ENCODE data around the gene RNF144A. TPM values are rescaled to one million over a fixed set of nuclear protein-coding genes. Genes with fewer than 3 reads are reported as not detected.

RNF144A gene
- total RNA-seq, 1 experiment from 2014 or later, result 3.0 TPM

GRCh38 chr2:6931753-6932152, 14.5 kb downstream of the RNF144A start:
- H3K36me3 ChIP-seq (ENCODE audit: control insufficient read depth, insufficient read depth, low read length), result no peaks in the 10 kb centered on the region
- Mint-ChIP-seq H3K27me3 (ENCODE audit: insufficient read depth, unreplicated experiment) (no peaks in the 10 kb centered on the region), H3K4me1 (ENCODE audit: low read depth, unreplicated experiment) (no peaks in the 10 kb centered on the region), H3K27ac (ENCODE audit: unreplicated experiment) (no peak overlapping the region), H3K36me3 (ENCODE audit: insufficient read depth, unreplicated experiment) (no peaks in the 10 kb centered on the region), H3K9me3 (ENCODE audit: unreplicated experiment) (no peaks in the 10 kb centered on the region), H3K4me3 (ENCODE audit: unreplicated experiment) (no peak overlapping the region)
- no peaks in the 10 kb centered on the region for H3K27me3 ChIP-seq (replicated peaks; ENCODE audit: control insufficient read depth, insufficient read depth, low read length)
- H3K9me3 ChIP-seq, result no peaks in the 10 kb centered on the region
- TF ChIP-seq CTCF (IDR thresholded peaks at IDR 0.05; ENCODE audit: insufficient read depth in 1 of 2, low read depth in 1 of 2, low read length in 1 of 2, severe bottlenecking in 1 of 2, unreplicated experiment in 1 of 2), result no peak
- no peaks in the 10 kb centered on the region for H3K4me1 ChIP-seq
- POLR2A ChIA-PET, result no interaction called here
- CTCF ChIA-PET, result no interaction called here
- DNase-seq, result no peak
- intact Hi-C loops (cut with micrococcal nuclease; ENCODE audit: unreplicated experiment), result no loop called here
- no peak overlapping the region for H3K4me3 ChIP-seq (ENCODE audit: low read depth, low read length)
- no TSS peak for BruUV-seq (replicated peaks)

DNA sequence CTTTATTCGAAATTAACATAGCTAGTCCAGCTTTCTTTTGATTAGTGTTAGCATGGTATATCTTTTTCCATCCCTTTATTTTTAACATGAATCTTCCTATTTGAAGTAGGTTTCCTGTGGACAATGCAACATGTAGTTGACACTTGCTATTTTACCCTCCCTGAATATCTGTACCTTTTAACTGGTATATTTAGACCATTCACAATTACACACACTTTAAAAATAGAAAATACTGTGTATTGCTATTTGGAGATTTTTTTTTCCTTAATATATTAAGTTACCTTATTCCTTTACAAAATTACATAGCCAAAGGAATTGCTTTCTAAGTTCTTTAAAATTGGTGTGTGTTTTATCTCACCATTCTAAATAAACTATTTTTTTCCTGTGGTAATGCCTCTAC, 15.0 kb downstream of the RNF144A start:
- Mint-ChIP-seq H3K36me3 (ENCODE audit: insufficient read depth, unreplicated experiment) (no peaks in the 10 kb centered on the region), H3K4me3 (ENCODE audit: unreplicated experiment) (no peak overlapping the region), H3K27me3 (ENCODE audit: insufficient read depth, unreplicated experiment) (no peaks in the 10 kb centered on the region), H3K4me1 (ENCODE audit: low read depth, unreplicated experiment) (no peaks in the 10 kb centered on the region), H3K9me3 (ENCODE audit: unreplicated experiment) (no peaks in the 10 kb centered on the region), H3K27ac (ENCODE audit: unreplicated experiment) (no peak overlapping the region)
- Histone ChIP-seq H3K36me3 (ENCODE audit: control insufficient read depth, insufficient read depth, low read length) (no peaks in the 10 kb centered on the region), H3K4me3 (ENCODE audit: low read depth, low read length) (no peak overlapping the region), H3K9me3 (no peaks in the 10 kb centered on the region), H3K27me3 (replicated peaks; ENCODE audit: control insufficient read depth, insufficient read depth, low read length) (no peaks in the 10 kb centered on the region), H3K4me1 (no peaks in the 10 kb centered on the region)
- TF ChIP-seq CTCF (IDR thresholded peaks at IDR 0.05; ENCODE audit: insufficient read depth in 1 of 2, low read depth in 1 of 2, low read length in 1 of 2, severe bottlenecking in 1 of 2, unreplicated experiment in 1 of 2), result no peak
- intact Hi-C loops (cut with micrococcal nuclease; ENCODE audit: unreplicated experiment), result no loop called here
- DNase-seq, result no peak
- CTCF ChIA-PET, result no interaction called here
- POLR2A ChIA-PET, result no interaction called here
- BruUV-seq (replicated peaks), result no TSS peak

GRCh38 chr2:6932828-6933227, 15.6 kb downstream of the RNF144A start:
- H3K27me3 ChIP-seq (replicated peaks; ENCODE audit: control insufficient read depth, insufficient read depth, low read length), result no peaks in the 10 kb centered on the region
- TF ChIP-seq CTCF (IDR thresholded peaks at IDR 0.05; ENCODE audit: insufficient read depth in 1 of 2, low read depth in 1 of 2, low read length in 1 of 2, severe bottlenecking in 1 of 2, unreplicated experiment in 1 of 2), result no peak
- H3K9me3 Mint-ChIP-seq (ENCODE audit: unreplicated experiment), result no peaks in the 10 kb centered on the region
- intact Hi-C loops (cut with micrococcal nuclease; ENCODE audit: unreplicated experiment), result no loop called here
- H3K9me3 ChIP-seq, result no peaks in the 10 kb centered on the region
- no peaks in the 10 kb centered on the region for H3K36me3 ChIP-seq (ENCODE audit: control insufficient read depth, insufficient read depth, low read length)
- no peaks in the 10 kb centered on the region for H3K27me3 Mint-ChIP-seq (ENCODE audit: insufficient read depth, unreplicated experiment)
- H3K4me3 Mint-ChIP-seq (ENCODE audit: unreplicated experiment), result no peak overlapping the region
- DNase-seq, result no peak
- H3K27ac Mint-ChIP-seq (ENCODE audit: unreplicated experiment), result no peak overlapping the region
- ChIA-PET CTCF (no interaction called here), POLR2A (no interaction called here)
- no peaks in the 10 kb centered on the region for H3K4me1 Mint-ChIP-seq (ENCODE audit: low read depth, unreplicated experiment)
- no peaks in the 10 kb centered on the region for H3K4me1 ChIP-seq
- H3K36me3 Mint-ChIP-seq (ENCODE audit: insufficient read depth, unreplicated experiment), result no peaks in the 10 kb centered on the region
- no TSS peak for BruUV-seq (replicated peaks)
- H3K4me3 ChIP-seq (ENCODE audit: low read depth, low read length), result no peak overlapping the region
